ENCODE results near the gene ACCS.

DNA sequence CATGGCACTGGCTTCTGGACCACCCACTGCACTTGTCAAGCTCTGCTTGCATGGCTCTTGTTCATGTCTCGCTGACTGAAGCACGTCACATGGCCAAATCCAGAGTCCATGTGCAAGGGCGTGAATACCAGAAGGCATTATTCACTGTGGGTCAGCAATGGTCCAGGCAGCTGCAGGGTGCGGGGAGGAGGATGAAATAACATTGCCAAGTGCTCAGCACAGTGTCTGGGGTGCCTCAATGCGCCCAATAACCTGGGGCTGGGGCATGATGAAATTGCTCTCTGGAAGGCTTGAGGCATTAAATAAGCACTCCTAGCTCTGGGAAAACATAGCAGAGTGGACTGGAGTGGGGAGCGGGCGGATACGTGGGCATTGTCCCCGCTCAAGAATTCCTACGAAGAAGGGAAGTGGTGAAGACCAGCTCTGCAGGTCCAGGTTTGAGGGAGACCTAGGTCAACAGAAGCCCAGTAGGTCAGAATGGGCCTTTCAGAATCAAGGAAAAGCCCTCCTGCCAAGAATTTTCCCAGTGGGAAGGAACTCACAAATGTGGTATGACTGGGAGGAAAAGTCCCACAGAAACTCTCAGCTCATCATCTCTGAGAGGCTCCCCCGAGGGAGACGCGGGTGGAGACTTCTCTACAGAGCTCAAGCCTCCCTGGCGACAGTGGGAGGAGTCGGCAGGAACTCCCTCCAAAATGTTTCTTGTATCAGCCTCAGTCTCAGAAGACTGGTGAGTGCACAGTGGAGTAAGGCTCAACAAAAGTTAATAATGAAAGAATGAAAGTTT lies 33.6 kb upstream of the ACCS start:
- TF ChIP-seq, protein P1, sequence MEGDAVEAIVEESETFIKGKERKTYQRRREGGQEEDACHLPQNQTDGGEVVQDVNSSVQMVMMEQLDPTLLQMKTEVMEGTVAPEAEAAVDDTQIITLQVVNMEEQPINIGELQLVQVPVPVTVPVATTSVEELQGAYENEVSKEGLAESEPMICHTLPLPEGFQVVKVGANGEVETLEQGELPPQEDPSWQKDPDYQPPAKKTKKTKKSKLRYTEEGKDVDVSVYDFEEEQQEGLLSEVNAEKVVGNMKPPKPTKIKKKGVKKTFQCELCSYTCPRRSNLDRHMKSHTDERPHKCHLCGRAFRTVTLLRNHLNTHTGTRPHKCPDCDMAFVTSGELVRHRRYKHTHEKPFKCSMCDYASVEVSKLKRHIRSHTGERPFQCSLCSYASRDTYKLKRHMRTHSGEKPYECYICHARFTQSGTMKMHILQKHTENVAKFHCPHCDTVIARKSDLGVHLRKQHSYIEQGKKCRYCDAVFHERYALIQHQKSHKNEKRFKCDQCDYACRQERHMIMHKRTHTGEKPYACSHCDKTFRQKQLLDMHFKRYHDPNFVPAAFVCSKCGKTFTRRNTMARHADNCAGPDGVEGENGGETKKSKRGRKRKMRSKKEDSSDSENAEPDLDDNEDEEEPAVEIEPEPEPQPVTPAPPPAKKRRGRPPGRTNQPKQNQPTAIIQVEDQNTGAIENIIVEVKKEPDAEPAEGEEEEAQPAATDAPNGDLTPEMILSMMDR (IDR thresholded peaks at IDR 0.05) = no peak
- no peak for TF ChIP-seq POLR2A (IDR thresholded peaks at IDR 0.05)
